SK-N-DZ (cell line): ENCODE results near the gene COL3A1.

ENCODE experiments used
- DNase-seq: peaks from one replicate; pipeline ENCODE4 v3.0.0-alpha.2; 2015; ENCODE audit warnings: low spot score

The COL3A1 gene

DNA sequence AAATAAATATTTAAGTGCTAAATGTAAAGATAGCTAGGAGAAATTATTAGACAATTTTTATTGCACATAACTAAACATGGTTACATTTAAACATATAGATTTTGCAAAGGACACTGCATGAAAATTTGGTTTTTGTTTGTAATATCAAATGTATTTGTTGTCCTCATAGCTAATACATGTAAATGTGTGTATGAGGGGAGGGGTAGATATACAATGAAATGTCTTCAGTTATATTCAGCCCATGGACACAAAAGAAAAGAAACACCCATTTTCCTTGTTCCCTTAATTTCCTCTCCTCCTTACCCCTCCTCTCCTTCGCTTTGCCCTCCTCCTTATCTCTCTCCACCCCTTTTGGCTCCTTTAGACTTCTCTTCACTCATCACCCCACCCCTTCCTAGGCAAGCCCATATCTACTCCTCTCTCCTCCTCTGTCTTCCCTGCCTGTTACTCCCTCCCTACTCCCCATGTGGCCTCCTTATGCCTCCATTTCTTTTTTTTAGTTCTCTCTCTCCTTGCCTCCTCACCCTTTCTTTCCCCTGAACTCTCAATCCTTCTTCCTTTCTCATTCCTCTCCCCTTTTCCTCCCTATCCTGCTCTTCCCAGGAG, 1.4 kb downstream of the COL3A1 start:
- DNase-seq, result no peak

DNA sequence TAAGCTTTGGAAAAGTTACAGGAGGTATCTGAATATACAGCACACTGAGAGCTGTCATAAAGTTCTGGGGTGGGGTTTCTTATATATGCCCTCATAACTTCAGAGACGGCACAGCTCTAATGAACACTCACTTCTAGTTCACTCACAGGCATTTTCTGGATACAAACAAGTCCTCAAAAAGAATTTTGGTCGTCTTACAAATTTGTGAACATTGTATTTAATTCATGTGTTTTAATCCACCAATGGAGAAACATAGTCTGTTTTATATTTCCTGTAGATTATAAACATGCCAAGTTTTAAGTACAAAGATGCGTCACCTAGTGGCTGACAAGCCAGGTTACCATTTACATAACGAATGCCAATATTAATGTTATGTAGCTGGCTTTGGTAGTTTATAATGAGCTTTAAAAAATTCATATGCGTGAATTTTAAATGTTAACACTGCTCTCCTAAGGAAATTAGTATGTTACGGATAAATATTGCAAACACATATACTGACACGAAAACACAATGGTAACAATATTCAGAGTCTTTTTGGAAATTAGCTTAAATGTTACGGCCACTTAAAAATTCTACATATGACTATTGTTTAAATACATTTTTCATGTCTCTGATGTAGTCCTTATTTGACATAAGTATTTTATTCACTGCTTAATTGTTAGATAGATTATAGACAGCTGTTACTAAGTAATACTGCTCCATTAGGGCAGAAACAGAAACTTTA, 2.5 kb downstream of the COL3A1 start:
- DNase-seq, result no peak

DNA sequence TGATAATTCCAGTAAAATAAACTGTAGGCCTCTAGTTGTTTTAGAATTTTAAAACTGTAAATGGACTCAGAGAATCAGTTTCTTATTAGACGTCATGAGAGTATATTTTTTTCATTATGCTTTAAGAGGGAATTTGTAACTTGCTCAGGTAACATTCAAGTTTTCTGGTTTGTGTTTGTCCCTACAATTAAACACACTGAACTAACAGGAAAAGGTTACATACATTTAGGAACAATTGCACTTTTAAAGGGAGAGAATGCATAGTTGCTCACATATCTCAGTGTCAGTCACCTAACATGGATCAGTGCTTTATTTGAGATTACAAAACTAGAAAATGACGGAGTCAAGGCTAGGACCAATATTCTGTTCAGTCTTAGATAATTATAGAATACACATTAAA, 3.1 kb downstream of the COL3A1 start:
- no peak for DNase-seq

DNA sequence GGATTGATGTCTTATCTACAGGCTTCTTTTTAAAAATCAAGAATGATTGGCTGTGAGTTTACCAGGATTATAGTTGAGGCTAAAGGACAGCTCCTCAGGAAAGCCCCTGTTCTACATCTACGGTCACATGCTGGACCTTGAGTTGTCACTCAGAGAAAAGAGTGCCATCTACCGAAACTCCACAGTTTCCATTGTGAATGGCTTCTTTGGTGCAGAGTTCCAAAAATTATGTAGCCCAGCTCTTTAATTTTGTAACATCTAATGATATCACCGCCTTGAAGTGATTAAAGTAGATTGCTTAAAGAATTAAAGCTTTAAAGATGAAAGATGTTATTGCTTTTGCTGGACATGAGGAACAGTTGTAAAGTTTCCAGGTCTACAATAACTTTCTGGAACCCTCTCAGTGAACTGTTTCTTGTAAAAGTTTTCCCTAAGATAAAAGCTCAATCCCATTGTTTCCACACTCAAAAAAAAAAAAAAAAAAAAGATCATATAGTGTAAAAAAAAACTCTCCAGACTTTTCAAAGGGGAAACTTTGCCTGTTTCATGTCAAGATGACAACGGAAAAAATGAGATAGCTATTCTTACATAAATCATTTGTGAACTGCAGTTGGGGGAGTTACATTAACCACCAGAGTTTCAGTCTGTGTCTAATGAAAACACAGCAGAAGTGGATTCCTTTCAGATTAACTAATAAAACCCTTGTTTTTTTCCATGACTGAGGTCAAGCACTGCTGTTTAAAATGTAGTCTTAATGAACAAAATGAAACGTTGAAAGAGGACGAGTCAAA, 4.3 kb downstream of the COL3A1 start:
- DNase-seq, result peak; percentile 95

- peak; percentile 89 for DNase-seq
Observed at GRCh38 chr2:188979187-188980114, 5.3 kb downstream of the COL3A1 start.

DNA sequence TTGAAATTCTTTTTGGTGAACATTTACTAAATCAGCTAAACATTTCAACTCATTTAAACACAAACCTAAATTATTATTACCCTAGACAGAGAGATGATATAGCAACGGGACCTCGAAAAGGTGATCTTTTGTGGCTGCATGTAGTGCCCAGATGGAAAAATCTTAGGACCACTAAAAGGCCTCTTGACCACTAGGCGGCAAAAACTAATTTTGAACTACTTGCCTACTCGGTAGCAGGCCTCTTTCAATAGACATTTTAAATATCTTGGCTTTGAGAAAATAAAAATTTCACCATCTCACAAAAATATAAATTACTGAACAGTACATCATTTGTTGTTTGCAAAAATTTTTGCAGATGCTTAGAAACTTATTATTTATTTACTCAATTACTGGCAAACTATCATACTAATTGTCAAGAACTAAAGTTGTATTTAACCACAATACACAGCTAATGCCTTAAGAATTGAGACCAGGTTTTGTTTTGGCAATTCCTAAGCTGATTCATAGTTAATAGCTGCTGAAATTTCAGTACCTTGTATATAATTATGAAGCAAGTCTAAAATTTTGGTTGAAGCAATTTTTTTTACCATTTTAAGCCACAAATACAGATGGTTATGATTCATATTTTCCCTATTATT, 9.4 kb downstream of the COL3A1 start:
- DNase-seq, result no peak

GRCh38 chr2:188984065-188984491, 9.9 kb downstream of the COL3A1 start:
- DNase-seq, result no peak

- DNase-seq, result no peak
Observed at GRCh38 chr2:188984680-188985079, 10.5 kb downstream of the COL3A1 start.

DNA sequence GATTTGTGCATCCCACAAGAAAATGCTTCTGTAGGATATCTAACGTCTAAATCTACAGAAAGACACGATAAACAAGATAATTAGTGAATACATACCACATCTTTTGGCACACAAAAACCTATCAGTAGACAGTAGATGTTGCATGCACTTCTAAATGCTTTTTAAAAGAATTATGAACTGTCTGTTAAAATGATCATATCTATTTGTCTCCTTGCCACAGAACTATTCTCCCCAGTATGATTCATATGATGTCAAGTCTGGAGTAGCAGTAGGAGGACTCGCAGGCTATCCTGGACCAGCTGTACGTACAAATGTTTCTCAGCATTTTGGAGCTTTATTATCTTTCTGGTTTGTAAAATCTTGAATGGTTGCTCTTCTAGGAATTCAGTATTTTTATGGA, 12.7 kb downstream of the COL3A1 start:
- peak; percentile 84 for DNase-seq

DNA sequence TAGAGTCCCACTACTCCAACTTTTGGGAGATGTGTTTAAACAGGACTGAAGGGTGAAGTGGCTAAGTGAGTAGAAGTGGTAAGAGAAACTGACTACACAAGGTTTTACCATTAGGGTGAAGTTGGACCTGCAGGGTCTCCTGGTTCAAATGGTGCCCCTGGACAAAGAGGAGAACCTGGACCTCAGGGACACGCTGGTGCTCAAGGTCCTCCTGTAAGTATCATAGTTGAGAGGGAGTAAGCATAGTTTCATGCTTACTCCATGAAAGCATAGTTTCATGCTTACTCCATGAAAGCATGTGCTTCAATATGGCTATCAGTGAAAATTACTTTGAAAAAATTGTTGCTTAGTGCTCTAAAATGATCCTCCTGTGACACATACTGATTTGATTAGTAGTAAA, 19.1 kb downstream of the COL3A1 start:
- DNase-seq, result no peak

- DNase-seq, result no peak
Observed at GRCh38 chr2:188997263-188997662, 23.1 kb downstream of the COL3A1 start.

DNA sequence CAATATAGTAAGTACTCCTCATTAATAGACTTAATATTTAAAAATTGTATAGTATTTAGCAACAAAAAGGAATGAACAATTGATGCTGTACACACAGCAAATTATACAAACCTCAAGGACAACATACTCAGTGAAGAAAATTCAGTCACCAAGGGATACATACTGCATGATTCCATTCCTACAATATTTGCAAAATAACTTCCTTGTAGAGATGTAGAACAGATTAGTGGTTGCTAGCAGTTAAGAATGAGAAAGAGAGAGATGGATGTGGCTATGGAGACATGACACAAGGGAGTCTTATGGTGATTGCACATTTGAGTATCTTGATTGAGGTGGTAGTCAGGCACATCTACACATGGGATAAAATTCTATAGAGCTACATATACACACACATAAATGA, 26.0 kb downstream of the COL3A1 start:
- DNase-seq, result no peak

DNA sequence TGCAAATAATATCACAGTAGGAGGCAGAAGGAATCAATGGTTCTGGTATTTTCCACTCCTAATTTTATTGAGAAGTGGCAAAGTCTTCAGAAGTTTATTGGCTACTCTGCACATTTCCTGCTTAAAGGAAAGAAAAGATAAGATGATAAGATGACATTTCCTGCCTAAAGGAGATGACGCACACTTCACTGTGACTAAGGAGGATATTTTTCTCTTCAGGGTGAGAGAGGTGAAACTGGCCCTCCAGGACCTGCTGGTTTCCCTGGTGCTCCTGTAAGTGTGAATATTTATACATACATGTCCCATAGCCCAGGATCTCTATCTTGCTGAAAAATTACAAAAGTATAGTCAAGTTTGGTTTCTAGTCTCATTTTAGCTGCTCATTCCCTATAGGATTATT, 27.9 kb downstream of the COL3A1 start:
- DNase-seq, result no peak

GRCh38 chr2:189008555-189009262, 34.5 kb downstream of the COL3A1 start:
- no peak for DNase-seq

GRCh38 chr2:189010536-189010935, 36.4 kb downstream of the COL3A1 start:
- DNase-seq, result no peak

DNA sequence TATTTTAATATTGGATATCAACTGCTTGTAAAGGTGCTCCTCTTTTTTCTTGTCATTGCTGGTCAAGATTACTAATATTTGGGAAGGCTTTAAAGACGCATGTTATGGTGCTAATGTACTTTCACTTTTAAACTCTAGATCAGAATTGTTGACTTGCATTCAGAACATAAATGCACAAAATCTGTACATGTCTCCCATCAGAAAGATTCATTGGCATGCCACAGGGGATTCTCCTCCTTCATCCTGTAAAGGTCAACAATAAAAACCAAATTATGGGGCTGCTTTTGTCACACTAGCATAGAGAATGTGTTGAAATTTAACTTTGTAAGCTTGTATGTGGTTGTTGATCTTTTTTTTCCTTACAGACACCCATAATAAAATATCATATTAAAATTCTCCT, 38.2 kb downstream of the COL3A1 start:
- DNase-seq, result no peak

DNA sequence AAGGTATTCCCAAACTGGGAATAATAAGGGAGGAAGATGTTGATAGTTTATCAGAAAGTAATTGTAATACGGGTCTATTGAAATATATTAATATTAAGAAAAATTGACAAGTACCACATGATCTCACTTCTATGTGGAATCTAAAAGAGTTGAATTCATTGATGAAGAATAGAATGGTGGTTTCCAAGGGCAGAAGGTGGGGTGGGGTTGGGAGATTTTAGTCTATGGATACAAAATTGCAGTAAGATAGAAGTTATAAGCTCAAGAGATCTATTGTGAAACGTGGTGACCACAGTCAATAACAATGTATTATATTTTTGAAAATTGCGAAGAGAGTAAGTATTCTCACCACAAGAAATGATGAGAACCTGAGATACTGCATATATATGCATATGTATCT, 38.9 kb downstream of the COL3A1 start:
- DNase-seq, result no peak

- no peak for DNase-seq
Observed at GRCh38 chr2:189013671-189014448, 39.7 kb downstream of the COL3A1 start.

DNA sequence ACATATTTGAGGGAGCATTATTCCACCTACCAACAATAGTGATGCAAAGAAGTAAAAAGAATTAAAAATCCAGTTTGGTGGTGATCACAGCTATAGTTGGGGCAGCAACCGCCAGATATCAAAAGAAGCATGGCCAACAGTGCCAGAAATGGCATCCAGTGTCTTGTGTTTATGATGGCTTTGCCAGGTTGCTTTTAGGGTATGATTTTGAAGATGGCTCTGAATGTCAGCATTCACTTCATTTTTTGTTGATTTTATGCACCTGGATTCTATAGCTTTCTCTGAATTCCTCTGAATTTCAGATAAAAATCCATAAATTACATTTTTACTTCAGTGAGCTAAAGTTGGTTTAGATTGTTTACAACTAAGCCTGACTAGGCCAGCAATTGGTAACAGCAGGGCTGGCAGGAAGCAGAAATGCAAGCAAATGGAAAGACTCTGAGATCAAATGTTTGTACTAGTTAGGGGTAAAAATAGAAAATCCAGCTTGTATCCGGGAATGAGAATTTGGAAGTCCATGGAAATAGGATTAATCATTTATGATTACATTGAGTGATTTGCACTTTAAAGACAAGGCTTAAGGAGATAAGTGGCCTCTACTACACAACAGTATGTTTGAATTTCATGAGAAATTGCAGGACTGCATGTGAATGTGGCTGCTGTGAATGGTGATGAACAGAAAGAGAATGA, 40.4 kb downstream of the COL3A1 start:
- no peak for DNase-seq
